GM19452 (cell line): Measurements from ENCODE around the gene EIF6.
"Not testable (repeated sequence)": the region's sequence is repeated elsewhere in the genome, so short reads cannot be mapped to it uniquely, and the experiment has no call there.

Source experiments
- ATAC-seq: cut with Tn5 transposase; IDR thresholded peaks from one replicate; pipeline ENCODE4 v1.9.1; 2021; ENCODE audit not compliant: unreplicated experiment

EIF6 gene

GRCh38 chr20:35284267-35284991 lies at the start of gene EIF6:
Gene EIF6 (minus strand): TSS chr20:35284772. CDS start chr20:35284487, 285 bp downstream.
- ATAC-seq, result peak; percentile 82

- ATAC-seq, result no peak
Measured at GRCh38 chr20:35333606-35334005, 49.0 kb upstream of the EIF6 start.

- no peak for ATAC-seq
Measured at GRCh38 chr20:35332540-35333200, 48.1 kb upstream of the EIF6 start.

- no peak for ATAC-seq
Measured at GRCh38 chr20:35329435-35330139, 45.0 kb upstream of the EIF6 start.

GRCh38 chr20:35328689-35329088 lies 44.1 kb upstream of the EIF6 start:
- ATAC-seq, result no peak

- ATAC-seq, result no peak
Measured at GRCh38 chr20:35328095-35328685, 43.6 kb upstream of the EIF6 start.

GRCh38 chr20:35327074-35327976 lies 42.8 kb upstream of the EIF6 start:
- no peak for ATAC-seq

GRCh38 chr20:35326740-35327073 lies 42.1 kb upstream of the EIF6 start:
- no peak for ATAC-seq

GRCh38 chr20:35326021-35326739 lies 41.6 kb upstream of the EIF6 start:
- no peak for ATAC-seq

- ATAC-seq, result no peak
Measured at GRCh38 chr20:35325401-35325800, 40.8 kb upstream of the EIF6 start.

GRCh38 chr20:35320396-35321126 lies 36.0 kb upstream of the EIF6 start:
- no peak for ATAC-seq

GRCh38 chr20:35319871-35320197 lies 35.3 kb upstream of the EIF6 start:
- no peak for ATAC-seq

- no peak for ATAC-seq
Measured at GRCh38 chr20:35319192-35319870, 34.8 kb upstream of the EIF6 start.

GRCh38 chr20:35318502-35319157 lies 34.1 kb upstream of the EIF6 start:
- ATAC-seq, result no peak

- no peak for ATAC-seq
Measured at GRCh38 chr20:35317416-35318210, 33.0 kb upstream of the EIF6 start.

GRCh38 chr20:35316086-35316485 lies 31.5 kb upstream of the EIF6 start:
- no peak for ATAC-seq

- not testable (repeated sequence) for ATAC-seq
Measured at GRCh38 chr20:35315632-35316020, 31.1 kb upstream of the EIF6 start.
